WERI-Rb-1 (cell line): ENCODE results near the gene PDE2A.

Experiments used
- DNase-seq: peaks from one replicate; pipeline ENCODE4 v3.0.0-alpha.2; 2020
- H3K27ac ChIP-seq: fragments of 250-450 bp; sonication (Bioruptor Pico); 2 replicates; pipeline ENCODE4 v1.5.1; 2020; ENCODE audit warnings: mild to moderate bottlenecking, moderate library complexity
- H3K27me3 ChIP-seq: fragments of 250-450 bp; sonication (Bioruptor Pico); 2 replicates; pipeline ENCODE4 v1.5.1; 2021; ENCODE audit warnings: mild to moderate bottlenecking, low read depth, moderate library complexity; ENCODE audit not compliant: insufficient read depth, severe bottlenecking
- H3K36me3 ChIP-seq: fragments of 250-450 bp; sonication (Bioruptor Pico); 2 replicates; pipeline ENCODE4 v1.5.1; 2020; ENCODE audit warnings: mild to moderate bottlenecking, moderate library complexity
- H3K4me3 ChIP-seq: 2 replicates; pipeline ENCODE4 v1.5.1; 2011; ENCODE audit warnings: low read depth, mild to moderate bottlenecking, control low read depth, low read length
- H3K9me3 ChIP-seq: fragments of 250-450 bp; sonication (Bioruptor Pico); 2 replicates; pipeline ENCODE4 v1.5.1; 2021; ENCODE audit warnings: mild to moderate bottlenecking, moderate library complexity; ENCODE audit not compliant: severe bottlenecking
- TF ChIP-seq, protein P1 (sequence below): IDR thresholded peaks from 2 replicates; pipeline ENCODE4 v1.5.1; 2011; ENCODE audit warnings: low read depth, mild to moderate bottlenecking, control low read depth, inconsistent platforms, low read length

The PDE2A gene

DNA sequence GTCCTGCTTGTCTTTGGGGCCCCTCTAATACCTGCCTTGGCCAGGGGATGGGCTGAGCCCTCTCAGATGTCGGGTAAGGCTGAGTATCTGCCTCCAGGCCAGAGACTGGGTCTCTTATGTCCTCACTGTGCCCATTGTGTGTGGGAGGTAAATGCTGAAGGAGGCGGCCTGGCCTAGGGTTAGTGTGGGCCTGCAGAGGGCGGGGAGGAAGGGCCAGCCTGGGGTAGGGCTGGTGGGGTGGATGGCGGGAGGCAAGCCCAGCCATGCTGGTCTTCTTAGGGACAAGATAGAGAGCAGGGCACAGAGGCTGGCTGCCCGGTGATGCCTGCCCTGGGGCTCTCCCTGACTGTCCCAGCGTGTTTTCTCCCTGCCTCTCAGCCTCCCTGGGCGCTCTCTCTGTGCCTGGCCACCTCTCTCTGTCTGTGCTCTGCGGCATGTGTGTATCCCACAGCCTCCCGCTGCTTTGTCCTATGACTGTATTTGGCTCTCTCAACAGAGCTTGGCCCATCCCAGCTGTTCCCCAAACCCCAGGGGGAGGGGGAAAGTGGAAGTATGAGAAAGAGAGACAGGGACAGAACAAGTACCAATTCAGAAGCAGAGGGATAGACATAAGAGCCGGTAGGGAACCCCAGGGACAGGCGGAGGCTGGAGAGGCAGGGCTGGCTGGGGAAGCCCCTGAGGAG lies 57.0 kb downstream of the PDE2A start:
- TF ChIP-seq, protein P1, sequence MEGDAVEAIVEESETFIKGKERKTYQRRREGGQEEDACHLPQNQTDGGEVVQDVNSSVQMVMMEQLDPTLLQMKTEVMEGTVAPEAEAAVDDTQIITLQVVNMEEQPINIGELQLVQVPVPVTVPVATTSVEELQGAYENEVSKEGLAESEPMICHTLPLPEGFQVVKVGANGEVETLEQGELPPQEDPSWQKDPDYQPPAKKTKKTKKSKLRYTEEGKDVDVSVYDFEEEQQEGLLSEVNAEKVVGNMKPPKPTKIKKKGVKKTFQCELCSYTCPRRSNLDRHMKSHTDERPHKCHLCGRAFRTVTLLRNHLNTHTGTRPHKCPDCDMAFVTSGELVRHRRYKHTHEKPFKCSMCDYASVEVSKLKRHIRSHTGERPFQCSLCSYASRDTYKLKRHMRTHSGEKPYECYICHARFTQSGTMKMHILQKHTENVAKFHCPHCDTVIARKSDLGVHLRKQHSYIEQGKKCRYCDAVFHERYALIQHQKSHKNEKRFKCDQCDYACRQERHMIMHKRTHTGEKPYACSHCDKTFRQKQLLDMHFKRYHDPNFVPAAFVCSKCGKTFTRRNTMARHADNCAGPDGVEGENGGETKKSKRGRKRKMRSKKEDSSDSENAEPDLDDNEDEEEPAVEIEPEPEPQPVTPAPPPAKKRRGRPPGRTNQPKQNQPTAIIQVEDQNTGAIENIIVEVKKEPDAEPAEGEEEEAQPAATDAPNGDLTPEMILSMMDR = no peak
- H3K9me3 ChIP-seq = no peaks in the 10 kb centered on the region
- H3K4me3 ChIP-seq = no peak overlapping the region
- H3K27ac ChIP-seq = no peak overlapping the region
- no peaks in the 10 kb centered on the region for H3K36me3 ChIP-seq
- DNase-seq = no peak
- H3K27me3 ChIP-seq = no peaks in the 10 kb centered on the region

DNA sequence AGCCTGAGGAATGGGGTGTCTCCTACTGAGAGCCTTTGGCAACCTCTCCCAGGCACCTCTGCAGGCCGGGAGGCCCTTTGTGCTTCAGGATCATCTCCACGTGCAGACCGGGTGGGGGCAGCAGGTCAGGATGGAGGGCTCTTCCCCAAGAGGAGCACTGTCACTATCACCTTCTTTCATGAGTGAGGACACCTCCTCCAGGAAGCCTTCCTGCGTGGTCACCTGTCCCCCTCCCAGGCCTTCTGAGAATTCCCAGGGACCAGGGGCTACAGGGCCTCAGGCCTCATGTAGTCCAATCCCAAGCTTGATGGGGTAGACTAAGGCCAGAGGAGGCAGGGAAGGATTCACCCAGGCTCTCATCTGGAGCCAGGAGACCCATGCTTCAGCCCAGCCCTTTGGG lies 57.6 kb downstream of the PDE2A start:
- H3K36me3 ChIP-seq = no peaks in the 10 kb centered on the region
- no peak overlapping the region for H3K27ac ChIP-seq
- H3K27me3 ChIP-seq = no peaks in the 10 kb centered on the region
- H3K9me3 ChIP-seq = no peaks in the 10 kb centered on the region
- no peak overlapping the region for H3K4me3 ChIP-seq
- DNase-seq = no peak
- TF ChIP-seq, protein P1 = no peak

DNA sequence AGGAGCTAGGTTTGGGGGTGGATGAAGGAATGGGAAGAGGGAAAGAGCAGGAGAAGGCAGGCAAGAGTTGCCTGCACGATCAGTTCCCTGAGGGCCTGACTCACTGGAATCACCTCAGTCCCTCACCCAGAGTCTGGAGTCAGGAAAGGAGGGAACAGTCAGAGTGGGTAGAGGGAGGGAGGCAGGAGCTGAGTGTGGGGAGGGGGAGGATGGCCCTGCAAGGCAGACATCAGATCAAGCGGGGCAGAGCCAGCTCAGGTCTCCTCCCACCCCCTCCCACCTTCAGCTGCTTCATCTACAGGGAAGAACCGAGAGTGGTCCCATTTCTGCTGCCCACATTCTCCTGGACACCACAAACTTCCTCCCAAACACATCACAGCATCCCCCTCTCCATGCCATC lies 58.9 kb downstream of the PDE2A start:
- H3K36me3 ChIP-seq = no peaks in the 10 kb centered on the region
- H3K27ac ChIP-seq = no peak overlapping the region
- H3K4me3 ChIP-seq = no peak overlapping the region
- no peaks in the 10 kb centered on the region for H3K9me3 ChIP-seq
- H3K27me3 ChIP-seq = no peaks in the 10 kb centered on the region
- TF ChIP-seq, protein P1 = no peak
- no peak for DNase-seq

DNA sequence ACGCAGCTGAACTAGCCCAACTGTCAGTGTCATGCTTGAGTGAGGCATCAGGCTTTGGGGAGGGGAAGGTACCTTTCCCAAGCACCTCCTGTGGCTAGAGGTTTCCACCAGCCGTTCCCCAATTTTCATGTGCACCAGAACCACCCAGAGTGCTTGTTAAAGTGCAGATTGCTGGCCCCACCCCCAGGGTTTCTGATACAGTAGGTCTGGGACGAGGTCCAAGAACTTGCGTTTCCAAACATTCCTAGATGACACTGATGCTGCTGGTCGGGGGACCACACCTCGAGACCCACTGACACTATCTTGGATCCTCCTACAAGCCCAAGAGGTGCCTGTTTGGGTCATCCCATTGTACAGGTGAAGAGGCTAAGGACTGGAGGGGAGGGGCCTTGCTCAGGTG lies 59.8 kb downstream of the PDE2A start:
- TF ChIP-seq, protein P1 = no peak
- Histone ChIP-seq H3K36me3 (no peaks in the 10 kb centered on the region), H3K9me3 (no peaks in the 10 kb centered on the region), H3K27ac (no peak overlapping the region), H3K4me3 (no peak overlapping the region), H3K27me3 (no peaks in the 10 kb centered on the region)
- DNase-seq = no peak

DNA sequence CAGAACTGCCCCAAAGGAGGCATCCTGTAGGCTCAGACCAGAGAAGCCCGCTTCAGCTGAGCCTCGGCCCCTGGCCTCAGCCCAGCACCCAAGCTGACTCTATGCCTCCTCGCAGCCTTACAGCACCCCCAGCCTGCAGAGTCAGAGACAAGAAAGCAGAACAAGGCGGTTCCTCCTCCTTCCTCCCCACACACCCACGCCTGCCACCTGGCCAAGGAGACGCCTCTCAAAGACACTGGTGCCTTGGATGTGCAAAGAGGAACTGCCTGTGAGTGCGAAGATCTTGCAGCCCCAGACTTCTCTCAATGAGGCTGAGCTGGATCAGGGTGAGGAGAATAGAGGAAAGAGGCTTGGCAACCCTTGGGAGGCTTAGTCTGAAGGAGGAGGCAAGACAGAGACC lies 60.2 kb downstream of the PDE2A start:
- TF ChIP-seq, protein P1 = no peak
- Histone ChIP-seq H3K36me3 (no peaks in the 10 kb centered on the region), H3K4me3 (no peak overlapping the region), H3K27me3 (no peaks in the 10 kb centered on the region), H3K27ac (no peak overlapping the region), H3K9me3 (no peaks in the 10 kb centered on the region)
- no peak for DNase-seq

DNA sequence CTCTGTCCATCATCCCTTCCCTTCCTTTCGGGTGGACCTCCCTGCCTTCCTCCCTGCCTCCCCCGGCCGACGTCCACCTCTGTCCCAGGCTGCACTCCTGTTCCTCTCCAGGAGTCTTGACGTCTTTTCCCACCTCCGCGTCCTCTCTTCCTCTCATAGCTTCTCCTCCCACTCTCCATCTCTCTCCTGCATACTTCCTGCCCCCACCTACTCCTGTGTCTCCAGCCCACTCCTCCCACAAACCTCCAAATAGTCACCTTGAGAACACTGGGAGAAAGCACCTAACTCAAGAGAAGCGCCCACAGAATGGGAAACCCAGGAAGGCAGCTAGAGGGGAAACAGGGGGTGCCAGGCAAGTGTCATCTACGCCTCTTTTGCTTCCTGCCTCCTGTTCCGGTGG lies 60.8 kb downstream of the PDE2A start:
- DNase-seq = no peak
- H3K36me3 ChIP-seq = no peaks in the 10 kb centered on the region
- no peaks in the 10 kb centered on the region for H3K27me3 ChIP-seq
- TF ChIP-seq, protein P1 = no peak
- H3K27ac ChIP-seq = no peak overlapping the region
- no peak overlapping the region for H3K4me3 ChIP-seq
- H3K9me3 ChIP-seq = no peaks in the 10 kb centered on the region
